RWPE2 (cell line): ENCODE measurements around the gene POU2AF3.

Experiments used
- ATAC-seq: fragments of 200-7000 bp; cut with Tn5 transposase; 3 replicates; pipeline ENCODE4 v1.9.1; 2021; ENCODE audit warnings: low read depth
- DNase-seq: peaks from one replicate; pipeline ENCODE4 v3.0.0-alpha.2; 2020; ENCODE audit warnings: low spot score
- H3K27ac ChIP-seq: fragments of 450-650 bp; 2 replicates; pipeline ENCODE4 v1.5.1; 2017; ENCODE audit warnings: mild to moderate bottlenecking; ENCODE audit not compliant: poor library complexity, severe bottlenecking
- H3K27me3 ChIP-seq: fragments of 250-450 bp; sonication (Bioruptor Pico); 2 replicates; pipeline ENCODE4 v1.5.1; 2021; ENCODE audit warnings: mild to moderate bottlenecking, moderate library complexity; ENCODE audit not compliant: insufficient read depth, poor library complexity, severe bottlenecking
- H3K36me3 ChIP-seq: fragments of 250-450 bp; sonication (Bioruptor Pico); 2 replicates; pipeline ENCODE4 v1.5.1; 2020; ENCODE audit warnings: low read depth, mild to moderate bottlenecking, moderate library complexity
- H3K4me1 ChIP-seq: fragments of 250-450 bp; sonication (Bioruptor Pico); 2 replicates; pipeline ENCODE4 v1.5.1; 2021; ENCODE audit warnings: mild to moderate bottlenecking, moderate library complexity; ENCODE audit not compliant: insufficient read depth, poor library complexity, severe bottlenecking
- H3K4me3 ChIP-seq: fragments of 250-450 bp; sonication (Bioruptor Pico); 2 replicates; pipeline ENCODE4 v1.5.1; 2021; ENCODE audit warnings: mild to moderate bottlenecking, moderate library complexity; ENCODE audit not compliant: severe bottlenecking
- H3K9me3 ChIP-seq: fragments of 250-450 bp; sonication (Bioruptor Pico); 2 replicates; pipeline ENCODE4 v1.5.1; 2021; ENCODE audit warnings: mild to moderate bottlenecking, moderate library complexity; ENCODE audit not compliant: severe bottlenecking
- CTCF ChIP-seq: fragments of 450-650 bp; IDR thresholded peaks from one replicate; pipeline ENCODE4 v1.5.1; 2017; ENCODE audit warnings: mild to moderate bottlenecking, moderate library complexity; ENCODE audit not compliant: poor library complexity, severe bottlenecking

Gene POU2AF3

GRCh38 chr11:111350811-111351210 is 52.5 kb downstream of the POU2AF3 start:
- Histone ChIP-seq H3K4me1 (no peaks in the 10 kb centered on the region), H3K4me3 (no peak overlapping the region), H3K27ac (no peak overlapping the region), H3K9me3 (no peaks in the 10 kb centered on the region), H3K27me3 (no peaks in the 10 kb centered on the region), H3K36me3 (no peaks in the 10 kb centered on the region)
- TF ChIP-seq CTCF, result no peak
- DNase-seq (no peak), ATAC-seq (no peak)

- DNase-seq (no peak), ATAC-seq (no peak)
- H3K27ac ChIP-seq, result no peak overlapping the region
- no peak overlapping the region for H3K4me3 ChIP-seq
- no peak for TF ChIP-seq CTCF
- H3K9me3 ChIP-seq, result no peaks in the 10 kb centered on the region
- H3K27me3 ChIP-seq, result no peaks in the 10 kb centered on the region
- no peaks in the 10 kb centered on the region for H3K36me3 ChIP-seq
- H3K4me1 ChIP-seq, result no peaks in the 10 kb centered on the region
These were observed 53.2 kb downstream of the POU2AF3 start for GRCh38 chr11:111351374-111352055.

GRCh38 chr11:111352231-111352746 is 53.9 kb downstream of the POU2AF3 start:
- no peak for TF ChIP-seq CTCF
- ATAC-seq (no peak), DNase-seq (no peak)
- H3K27me3 ChIP-seq, result no peaks in the 10 kb centered on the region
- H3K4me1 ChIP-seq, result no peaks in the 10 kb centered on the region
- no peak overlapping the region for H3K4me3 ChIP-seq
- H3K9me3 ChIP-seq, result no peaks in the 10 kb centered on the region
- no peak overlapping the region for H3K27ac ChIP-seq
- no peaks in the 10 kb centered on the region for H3K36me3 ChIP-seq

- no peaks in the 10 kb centered on the region for H3K9me3 ChIP-seq
- no peak overlapping the region for H3K27ac ChIP-seq
- TF ChIP-seq CTCF, result no peak
- DNase-seq (no peak), ATAC-seq (no peak)
- no peaks in the 10 kb centered on the region for H3K36me3 ChIP-seq
- no peaks in the 10 kb centered on the region for H3K27me3 ChIP-seq
- no peaks in the 10 kb centered on the region for H3K4me1 ChIP-seq
- no peak overlapping the region for H3K4me3 ChIP-seq
These were observed 54.8 kb downstream of the POU2AF3 start for GRCh38 chr11:111352935-111353710.
